Placental epithelial cell (primary cell): Measurements from ENCODE around the gene EGFLAM. TPM values are rescaled to one million over a fixed set of nuclear protein-coding genes. Genes with fewer than 3 reads are reported as not detected.

Source experiments
- small RNA-seq: library from RNA; depleted of rRNA; stranded (forward); fragments of <200 nt; gene quantifications from one replicate; pipeline ENCODE3, GENCODE V24; 2012
- total RNA-seq: library from RNA; depleted of rRNA; stranded (reverse); fragments of >200 nt; gene quantifications from 2 replicates; pipeline ENCODE4 v1.2.3, GENCODE V29; 2012

EGFLAM gene
- 1.4 and 1.6 TPM in 2 replicates for total RNA-seq

GRCh38 chr5:38258319-38259061 lies at the start of gene EGFLAM:
TSS of gene EGFLAM (plus strand) at chr5:38258559. CDS start at chr5:38258755, 196 bp downstream.

Small RNAs within 50 kb of the gene (small RNA-seq; reads per million reads assigned to genes)
- not detected for gene AC091839.1
